HAP-1 (cell line): ENCODE data around the gene IFNA13.

Experiments
- DNase-seq, 2 experiments: peaks; one replicate each; pipeline ENCODE4 v3.0.0-alpha.2; 2016 to 2020; ENCODE audit warnings: low spot score in 2 of 2
- H3K27me3 ChIP-seq: fragments of 250-450 bp; sonication (Bioruptor Pico); 2 replicates; pipeline ENCODE4 v1.5.1; 2020; ENCODE audit warnings: low read depth, mild to moderate bottlenecking, moderate library complexity
- H3K36me3 ChIP-seq: fragments of 250-450 bp; sonication (Bioruptor Pico); replicated peaks from 2 replicates; pipeline ENCODE4 v1.5.1; 2020; ENCODE audit warnings: mild to moderate bottlenecking
- H3K4me1 ChIP-seq: fragments of 250-450 bp; sonication (Bioruptor Pico); 2 replicates; pipeline ENCODE4 v1.5.1; 2020; ENCODE audit warnings: mild to moderate bottlenecking
- H3K4me3 ChIP-seq: fragments of 250-450 bp; sonication (Bioruptor Pico); 2 replicates; pipeline ENCODE4 v1.5.1; 2020; ENCODE audit warnings: mild to moderate bottlenecking, moderate library complexity
- H3K9me3 ChIP-seq: fragments of 250-450 bp; sonication (Bioruptor Pico); 2 replicates; pipeline ENCODE4 v1.5.1; 2020; ENCODE audit warnings: mild to moderate bottlenecking, moderate library complexity
- in situ Hi-C: fragments of 300-500 bp; cut with MboI; formaldehyde crosslinking; loops from 3 replicates; pipeline ENCODE4 v1.14.3; 2020; ENCODE audit warnings: low sequenced_read_pairs, inconsistent platforms, mixed read lengths

The IFNA13 gene

GRCh38 chr9:21367957-21368356, at the start of gene IFNA13:
Gene IFNA13, minus strand, starts transcription at chr9:21368057. Its CDS starts 47 bp downstream, at chr9:21368010.
- no peaks in the 10 kb centered on the region for H3K9me3 ChIP-seq
- no peak within 1 kb of the TSS for H3K4me3 ChIP-seq
- H3K4me1 ChIP-seq = no peaks in the 10 kb centered on the region
- no peaks in the 10 kb centered on the region for H3K36me3 ChIP-seq
- no peak for DNase-seq
- in situ Hi-C loops = no loop called here
- no peaks in the 10 kb centered on the region for H3K27me3 ChIP-seq

GRCh38 chr9:21415493-21416267, 47.8 kb upstream of the IFNA13 start:
- no peak overlapping the region for H3K4me3 ChIP-seq
- H3K27me3 ChIP-seq = no peaks in the 10 kb centered on the region; the same call in 1 of the 2 replicates
- no peak for DNase-seq
- H3K9me3 ChIP-seq = no peaks in the 10 kb centered on the region
- no peaks in the 10 kb centered on the region for H3K4me1 ChIP-seq
- H3K36me3 ChIP-seq = no peaks in the 10 kb centered on the region
- in situ Hi-C loops = no loop called here

- DNase-seq = no peak
- Histone ChIP-seq H3K9me3 (no peaks in the 10 kb centered on the region), H3K36me3 (no peaks in the 10 kb centered on the region), H3K4me3 (no peak overlapping the region), H3K4me1 (no peaks in the 10 kb centered on the region), H3K27me3 (no peaks in the 10 kb centered on the region; the same call in 1 of the 2 replicates)
- in situ Hi-C loops = no loop called here
Measured at GRCh38 chr9:21414220-21414940, 46.5 kb upstream of the IFNA13 start.

DNA sequence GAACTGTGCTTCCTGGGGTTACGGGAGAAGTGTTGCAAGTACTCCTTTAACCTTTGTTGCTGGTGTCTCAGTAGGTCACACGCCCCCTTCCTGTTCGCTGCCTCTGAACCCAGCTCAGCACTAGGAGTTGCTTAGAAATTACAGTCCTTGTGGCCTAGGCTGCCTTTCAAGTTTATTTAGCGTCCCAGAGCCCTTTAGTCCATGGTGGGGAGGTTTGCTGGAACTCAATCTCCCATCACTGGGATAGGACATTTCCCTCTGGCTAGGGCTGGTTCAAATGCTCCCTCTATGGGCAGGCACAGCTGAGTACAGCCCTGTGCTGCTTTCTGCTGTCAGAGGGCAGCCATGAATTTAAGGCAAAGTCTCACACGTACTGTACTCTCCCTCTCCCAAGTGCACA, 45.8 kb upstream of the IFNA13 start:
- Histone ChIP-seq H3K36me3 (no peaks in the 10 kb centered on the region), H3K27me3 (no peaks in the 10 kb centered on the region; the same call in 1 of the 2 replicates), H3K9me3 (no peaks in the 10 kb centered on the region), H3K4me3 (no peak overlapping the region), H3K4me1 (no peaks in the 10 kb centered on the region)
- no peak for DNase-seq
- in situ Hi-C loops = no loop called here

- no peak for DNase-seq
- H3K4me3 ChIP-seq = no peak overlapping the region
- H3K4me1 ChIP-seq = no peaks in the 10 kb centered on the region
- in situ Hi-C loops = no loop called here
- H3K27me3 ChIP-seq = no peaks in the 10 kb centered on the region; the same call in 1 of the 2 replicates
- H3K36me3 ChIP-seq = no peaks in the 10 kb centered on the region
- no peaks in the 10 kb centered on the region for H3K9me3 ChIP-seq
Measured at GRCh38 chr9:21413151-21413550, 45.3 kb upstream of the IFNA13 start.

- Histone ChIP-seq H3K27me3 (no peaks in the 10 kb centered on the region; the same call in 1 of the 2 replicates), H3K4me1 (no peaks in the 10 kb centered on the region), H3K9me3 (no peaks in the 10 kb centered on the region), H3K4me3 (no peak overlapping the region), H3K36me3 (no peaks in the 10 kb centered on the region)
- no peak for DNase-seq
- in situ Hi-C loops = no loop called here
Measured at GRCh38 chr9:21412107-21412506, 44.2 kb upstream of the IFNA13 start.

DNA sequence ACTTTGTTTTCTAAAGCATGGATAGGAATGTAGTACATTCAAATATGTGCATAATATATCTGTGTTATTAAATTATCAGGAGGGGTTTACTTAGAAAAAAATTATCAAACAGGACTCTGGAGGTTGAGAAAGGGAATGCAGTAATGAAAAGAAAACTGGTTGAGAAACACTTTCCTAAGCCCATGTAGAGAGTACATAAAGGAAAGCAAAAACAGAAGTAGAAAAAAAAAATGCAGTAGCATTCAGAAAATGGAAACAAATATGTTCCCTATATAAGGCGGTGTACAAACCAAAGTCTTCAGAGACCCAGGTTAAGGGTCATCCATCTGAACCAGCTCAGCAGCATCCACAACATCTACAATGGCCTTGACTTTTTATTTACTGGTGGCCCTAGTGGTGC, 41.0 kb upstream of the IFNA13 start, which contains the start of gene IFNA8:
Gene IFNA8, plus strand, starts transcription at position 301 of the 400 bp plus-strand sequence. Its CDS starts 60 bp downstream, at position 361.
- in situ Hi-C loops = no loop called here
- no peak for DNase-seq
- Histone ChIP-seq H3K4me1 (no peaks in the 10 kb centered on the region), H3K27me3 (peaks cover 3% of the 10 kb centered on the region), H3K36me3 (no peaks in the 10 kb centered on the region), H3K4me3 (no peak within 1 kb of the TSS), H3K9me3 (no peaks in the 10 kb centered on the region)

DNA sequence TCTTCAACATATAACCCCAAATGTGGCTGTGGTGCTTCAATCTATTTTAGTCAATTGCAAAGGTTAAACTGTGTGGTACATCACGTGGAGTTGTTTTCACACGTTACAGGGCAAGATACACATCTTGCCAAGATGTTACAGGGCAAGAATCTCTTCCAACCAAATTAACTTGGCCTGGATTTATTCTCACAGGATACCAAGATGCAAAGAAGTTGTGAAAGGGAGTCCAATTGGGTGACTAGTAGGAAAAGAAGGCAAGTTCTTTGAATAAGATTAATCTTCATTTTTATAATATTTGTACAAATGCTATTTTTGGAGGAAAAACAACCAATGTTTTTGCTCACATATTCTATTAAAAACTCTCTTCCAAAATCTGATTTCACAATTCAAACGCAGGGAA, 36.3 kb upstream of the IFNA13 start:
- Histone ChIP-seq H3K4me3 (no peak overlapping the region), H3K9me3 (no peaks in the 10 kb centered on the region), H3K27me3 (peaks cover 21% of the 10 kb centered on the region), H3K4me1 (no peaks in the 10 kb centered on the region), H3K36me3 (no peaks in the 10 kb centered on the region)
- no peak for DNase-seq
- in situ Hi-C loops = no loop called here

GRCh38 chr9:21402386-21403251, 34.8 kb upstream of the IFNA13 start:
- peak in 1 of 2 experiments; percentile 30 for DNase-seq
- H3K9me3 ChIP-seq = no peaks in the 10 kb centered on the region
- in situ Hi-C loops = no loop called here
- H3K27me3 ChIP-seq = peaks cover 26% of the 10 kb centered on the region
- H3K4me1 ChIP-seq = no peaks in the 10 kb centered on the region
- no peaks in the 10 kb centered on the region for H3K36me3 ChIP-seq
- peak overlapping the region; percentile 16; the same call in 1 of the 2 replicates for H3K4me3 ChIP-seq

DNA sequence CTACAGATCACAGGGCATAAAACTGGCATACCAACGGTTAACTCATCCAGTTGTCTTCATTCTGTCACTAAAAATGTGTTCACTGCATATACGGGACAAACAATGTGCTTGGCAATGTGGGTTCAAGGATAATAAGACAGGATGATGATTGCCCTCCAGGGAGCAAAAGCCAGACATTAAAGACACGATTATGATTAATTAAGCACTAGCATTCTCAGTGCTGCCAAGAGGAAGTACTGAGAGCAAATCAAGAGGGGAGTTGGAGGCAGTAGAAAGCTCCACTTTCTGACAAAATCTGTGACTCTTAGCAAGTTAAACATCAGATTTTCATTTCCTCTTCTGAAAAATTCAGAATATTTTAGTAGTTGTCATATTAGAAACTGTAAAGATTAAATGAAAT, 32.1 kb upstream of the IFNA13 start:
- Histone ChIP-seq H3K27me3 (peaks cover 34% of the 10 kb centered on the region), H3K4me1 (no peaks in the 10 kb centered on the region), H3K36me3 (no peaks in the 10 kb centered on the region), H3K4me3 (no peak overlapping the region), H3K9me3 (no peaks in the 10 kb centered on the region)
- in situ Hi-C loops = no loop called here
- DNase-seq = no peak

- Histone ChIP-seq H3K36me3 (no peaks in the 10 kb centered on the region), H3K4me3 (no peak overlapping the region), H3K27me3 (peaks cover 32% of the 10 kb centered on the region), H3K9me3 (no peaks in the 10 kb centered on the region), H3K4me1 (no peaks in the 10 kb centered on the region)
- in situ Hi-C loops = no loop called here
- DNase-seq = no peak
Measured at GRCh38 chr9:21398955-21399489, 31.2 kb upstream of the IFNA13 start.

DNA sequence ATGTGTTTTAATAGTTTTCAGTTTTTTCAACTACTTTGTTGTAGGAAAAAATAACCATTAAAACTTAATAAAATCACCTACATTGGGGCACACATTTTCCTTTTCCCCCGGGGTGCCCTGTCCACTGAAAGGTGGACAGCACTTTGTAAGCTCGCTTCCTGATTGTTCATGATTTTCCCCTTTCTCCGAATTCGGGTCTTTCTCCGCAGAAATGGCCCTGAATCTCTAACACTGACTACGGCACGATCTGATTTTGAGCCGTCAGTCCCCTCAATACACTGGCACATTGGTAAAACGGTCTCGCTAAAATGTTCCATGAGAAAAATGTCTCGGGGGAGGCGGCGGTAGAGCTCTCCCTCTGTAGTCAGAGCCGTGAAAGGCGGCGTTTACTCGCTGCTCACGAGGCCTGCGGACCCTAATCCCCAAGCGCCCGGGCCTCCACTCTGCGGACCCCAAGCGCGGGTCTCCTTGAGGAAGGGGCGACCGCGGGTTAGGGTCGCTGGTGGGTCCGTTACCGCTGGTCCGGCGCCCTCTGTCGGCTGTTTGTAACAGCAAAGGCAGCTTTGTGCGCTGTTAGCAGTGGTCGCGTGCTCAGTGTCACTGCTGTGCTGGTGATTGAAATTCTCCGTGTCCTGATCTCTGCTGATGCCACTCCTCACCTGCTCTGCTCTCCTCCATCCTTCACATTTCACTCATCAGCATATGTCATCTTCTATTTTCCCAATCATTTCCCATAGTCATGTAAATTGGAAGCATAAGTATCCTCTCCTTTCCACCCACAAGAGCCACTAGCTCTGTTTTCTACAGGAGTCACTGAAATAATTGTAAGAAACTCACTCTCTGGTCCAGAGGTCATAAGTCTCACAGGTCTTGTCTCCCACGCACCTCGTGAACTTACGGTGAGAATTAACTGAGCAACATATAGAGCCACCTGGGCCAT, 28.2 kb upstream of the IFNA13 start:
- no peaks in the 10 kb centered on the region for H3K36me3 ChIP-seq
- peak; percentile 34 to 75 for DNase-seq
- H3K9me3 ChIP-seq = no peaks in the 10 kb centered on the region

More for the DNA sequence above, 28.2 kb upstream of the IFNA13 start:
- Histone ChIP-seq H3K4me3 (peak overlapping the region; percentile 32), H3K4me1 (no peaks in the 10 kb centered on the region), H3K27me3 (peaks cover 13% of the 10 kb centered on the region)
- in situ Hi-C loops = no loop called here
